Aorta (tissue), 5 donors: ENCODE data around the gene FBXL17. TPM values are rescaled to one million over a fixed set of nuclear protein-coding genes. Genes with fewer than 3 reads are reported as not detected.
"Not testable (repeated sequence)": the region's sequence is repeated elsewhere in the genome, so short reads cannot be mapped to it uniquely, and the experiment has no call there.

ENCODE experiments used
- ATAC-seq: fragments of 200-7000 bp; cut with Tn5 transposase; one replicate; pipeline ENCODE4 v1.9.1; 2022; ENCODE audit warnings: moderate library complexity; ENCODE audit not compliant: low FRiP score
- DNase-seq, 2 donors: peaks; one replicate each; pipeline ENCODE4 v3.0.0-alpha.2; 2020
- H3K27ac ChIP-seq, 2 donors: one replicate each; pipeline ENCODE4 v1.5.1; 2013; ENCODE audit warnings: low read length in 2 of 2, mild to moderate bottlenecking in 2 of 2, moderate library complexity in 2 of 2, control low read depth in 1 of 2, inconsistent platforms in 1 of 2, low read depth in 1 of 2
- H3K27me3 ChIP-seq, 2 donors: one replicate each; pipeline ENCODE4 v1.6.1; 2013; ENCODE audit warnings: control low read depth in 1 of 2, low read length in 1 of 2, mild to moderate bottlenecking in 1 of 2, moderate library complexity in 1 of 2; ENCODE audit not compliant: insufficient read depth in 2 of 2, control insufficient read depth in 1 of 2
- H3K36me3 ChIP-seq, 2 donors: one replicate each; pipeline ENCODE4 v1.6.1; 2013; ENCODE audit warnings: control low read depth in 1 of 2, low read length in 1 of 2, mild to moderate bottlenecking in 1 of 2; ENCODE audit not compliant: insufficient read depth in 2 of 2, control insufficient read depth in 1 of 2
- H3K4me1 ChIP-seq, 2 donors: one replicate each; pipeline ENCODE4 v1.6.1; 2013; ENCODE audit warnings: low read length in 2 of 2, control low read depth in 1 of 2, mild to moderate bottlenecking in 1 of 2, moderate library complexity in 1 of 2; ENCODE audit not compliant: insufficient read depth in 2 of 2, control insufficient read depth in 1 of 2
- H3K4me3 ChIP-seq, 2 donors: one replicate each; pipeline ENCODE4 v1.5.1; 2013; ENCODE audit warnings: low read length in 2 of 2, control low read depth in 1 of 2, mild to moderate bottlenecking in 1 of 2
- H3K9me3 ChIP-seq: one replicate; pipeline ENCODE4 v1.6.1; 2013; ENCODE audit warnings: mild to moderate bottlenecking, low read length; ENCODE audit not compliant: control insufficient read depth
- WGBS, 2 donors: extraction: QIAGEN DNeasy Blood & Tissue Kit; methylation state at CpG; one replicate each; pipeline ENCODE4 v1.1.7; 2013; 5-methylcytosine and 5-hydroxymethylcytosine counted together
- intact Hi-C, 2 donors: fragments of 100-400 bp; cut with DNase I; formaldehyde crosslinking; loops; one replicate each; pipeline versions ENCODE4 v1.14.2 to v1.15.0; 2022
- polyA plus RNA-seq, 2 donors: library from polyadenylated mRNA; stranded (reverse); fragments of 200-250 nt; gene quantifications; one replicate each; pipeline ENCODE4 v1.2.3, GENCODE V29; 2013
- total RNA-seq, 2 donors: library from RNA; stranded (reverse); fragmentation: NEBNext Ultra II Directional; extraction: Animal tissue kit (Norgen Biotek cat#: 25700); gene quantifications; one replicate each; pipeline ENCODE4 v1.2.1, GENCODE V29; 2021
- donor health status: healthy with polysubstance abuse.
- donor health status: Bipolar disorder and iron deficiency.
- donor health status: DM: no; HTN: no; CAD: no.
- donor health status: DM: no; HTN: no; CAD: no.
- donor health status: DM: yes; HTN: yes; CAD: no.

Gene FBXL17
- total and polyA plus RNA-seq, 4 donors = 10.3 to 36.3 (median 20.7) TPM

GRCh38 chr5:108184940-108185339 is 197.0 kb downstream of the FBXL17 start:
- Histone ChIP-seq H3K4me3 (no peak overlapping the region), H3K4me1 (peaks cover 0 to 3% of the 10 kb centered on the region in 2 donors), H3K27me3 (no peaks in the 10 kb centered on the region), H3K27ac (no peak overlapping the region), H3K36me3 (no peaks in the 10 kb centered on the region), H3K9me3 (no peaks in the 10 kb centered on the region)
- no peak for DNase-seq
- 31 to 34% methylated on average over 3 of the region's 3 CpGs for WGBS, 2 donors
- intact Hi-C loops = no loop called here
- ATAC-seq = no peak

- H3K4me1 ChIP-seq = peaks cover 0 to 3% of the 10 kb centered on the region in 2 donors
- no peaks in the 10 kb centered on the region for H3K9me3 ChIP-seq
- no peak overlapping the region for H3K4me3 ChIP-seq
- no peaks in the 10 kb centered on the region for H3K27me3 ChIP-seq
- 82 to 95% methylated on average over 7 of the region's 7 CpGs for WGBS, 2 donors
- H3K27ac ChIP-seq = no peak overlapping the region
- DNase-seq = no peak
- ATAC-seq = no peak
- no peaks in the 10 kb centered on the region for H3K36me3 ChIP-seq
- intact Hi-C loops = no loop called here
Measured at GRCh38 chr5:108181975-108182374, 199.9 kb downstream of the FBXL17 start.

GRCh38 chr5:108174286-108174685 is 207.6 kb downstream of the FBXL17 start:
- Histone ChIP-seq H3K27ac (no peak overlapping the region), H3K36me3 (no peaks in the 10 kb centered on the region), H3K9me3 (no peaks in the 10 kb centered on the region), H3K27me3 (no peaks in the 10 kb centered on the region), H3K4me3 (no peak overlapping the region), H3K4me1 (no peaks in the 10 kb centered on the region)
- DNase-seq (no peak), ATAC-seq (no peak)
- intact Hi-C loops = no loop called here

GRCh38 chr5:108171759-108172158 is 210.1 kb downstream of the FBXL17 start:
- H3K27ac ChIP-seq = no peak overlapping the region
- DNase-seq (no peak), ATAC-seq (no peak)
- H3K36me3 ChIP-seq = no peaks in the 10 kb centered on the region
- no peak overlapping the region for H3K4me3 ChIP-seq
- H3K4me1 ChIP-seq = no peaks in the 10 kb centered on the region
- H3K9me3 ChIP-seq = no peaks in the 10 kb centered on the region
- WGBS, 2 donors = 97 to 99% methylated on average over 6 of the region's 6 CpGs
- intact Hi-C loops = no loop called here
- H3K27me3 ChIP-seq = no peaks in the 10 kb centered on the region

- Histone ChIP-seq H3K27me3 (no peaks in the 10 kb centered on the region), H3K4me1 (no peaks in the 10 kb centered on the region), H3K36me3 (no peaks in the 10 kb centered on the region), H3K27ac (no peak overlapping the region), H3K4me3 (no peak overlapping the region), H3K9me3 (no peaks in the 10 kb centered on the region)
- no peak for DNase-seq
- no peak for ATAC-seq
- intact Hi-C loops = no loop called here
- 94% methylated on average over 2 of the region's 2 CpGs for WGBS, 2 donors
Measured at GRCh38 chr5:108168915-108169314, 213.0 kb downstream of the FBXL17 start.

GRCh38 chr5:108167174-108167573 is 214.7 kb downstream of the FBXL17 start:
- H3K27ac ChIP-seq = no peak overlapping the region
- ATAC-seq (no peak), DNase-seq (no peak)
- H3K9me3 ChIP-seq = no peaks in the 10 kb centered on the region
- intact Hi-C loops = no loop called here
- H3K4me3 ChIP-seq = no peak overlapping the region
- 96 to 97% methylated on average over 2 of the region's 2 CpGs for WGBS, 2 donors
- H3K4me1 ChIP-seq = no peaks in the 10 kb centered on the region
- no peaks in the 10 kb centered on the region for H3K36me3 ChIP-seq
- no peaks in the 10 kb centered on the region for H3K27me3 ChIP-seq

GRCh38 chr5:108164574-108164973 is 217.3 kb downstream of the FBXL17 start:
- Histone ChIP-seq H3K36me3 (no peaks in the 10 kb centered on the region), H3K27ac (no peak overlapping the region), H3K27me3 (no peaks in the 10 kb centered on the region), H3K4me1 (no peaks in the 10 kb centered on the region), H3K4me3 (no peak overlapping the region), H3K9me3 (no peaks in the 10 kb centered on the region)
- no peak for ATAC-seq
- 85 to 95% methylated on average over 2 of the region's 2 CpGs for WGBS, 2 donors
- DNase-seq = no peak
- intact Hi-C loops = no loop called here

GRCh38 chr5:108152854-108153253 is 229.0 kb downstream of the FBXL17 start:
- ATAC-seq, H3K27me3 ChIP-seq, intact Hi-C loops, H3K4me3 ChIP-seq, H3K4me1 ChIP-seq, H3K9me3 ChIP-seq, H3K27ac ChIP-seq, DNase-seq, H3K36me3 ChIP-seq: not testable (repeated sequence)
- WGBS, 2 donors = 96 to 100% methylated on average over 1 of the region's 1 CpG

- Histone ChIP-seq H3K27me3 (no peaks in the 10 kb centered on the region), H3K36me3 (no peaks in the 10 kb centered on the region), H3K4me3 (no peak overlapping the region), H3K27ac (no peak overlapping the region), H3K9me3 (no peaks in the 10 kb centered on the region), H3K4me1 (no peaks in the 10 kb centered on the region)
- ATAC-seq (no peak), DNase-seq (no peak)
- intact Hi-C loops = no loop called here
- WGBS, 2 donors = 97 to 100% methylated on average over 1 of the region's 1 CpG
Measured at GRCh38 chr5:108149369-108149768, 232.5 kb downstream of the FBXL17 start.
